ENCODE measurements around the gene CMIP.

- no peak for TF ChIP-seq CTCF (IDR thresholded peaks at IDR 0.05)
- TF ChIP-seq POLR2AphosphoS5 (IDR thresholded peaks at IDR 0.05) = no peak
Measured at GRCh38 chr16:81664153-81664552, 219.5 kb downstream of the CMIP start.

All from prostate gland (tissue), 2 donors.